NCI-H460 (cell line): ENCODE measurements around the gene DAB2IP. TPM values are rescaled to one million over a fixed set of nuclear protein-coding genes. Genes with fewer than 3 reads are reported as not detected.

Experiments used
- DNase-seq: peaks from one replicate; pipeline ENCODE4 v3.0.0-alpha.2; 2016; ENCODE audit warnings: low read depth; ENCODE audit errors: extremely low read depth
- total RNA-seq: library from RNA; depleted of rRNA; stranded (reverse); fragments of >200 nt; shearing (Covaris generic); gene quantifications from 2 replicates; pipeline ENCODE4 v1.2.3, GENCODE V29; 2014

The DAB2IP gene
- total RNA-seq, 1 experiment from 2014 or later = 3.8 TPM

DNA sequence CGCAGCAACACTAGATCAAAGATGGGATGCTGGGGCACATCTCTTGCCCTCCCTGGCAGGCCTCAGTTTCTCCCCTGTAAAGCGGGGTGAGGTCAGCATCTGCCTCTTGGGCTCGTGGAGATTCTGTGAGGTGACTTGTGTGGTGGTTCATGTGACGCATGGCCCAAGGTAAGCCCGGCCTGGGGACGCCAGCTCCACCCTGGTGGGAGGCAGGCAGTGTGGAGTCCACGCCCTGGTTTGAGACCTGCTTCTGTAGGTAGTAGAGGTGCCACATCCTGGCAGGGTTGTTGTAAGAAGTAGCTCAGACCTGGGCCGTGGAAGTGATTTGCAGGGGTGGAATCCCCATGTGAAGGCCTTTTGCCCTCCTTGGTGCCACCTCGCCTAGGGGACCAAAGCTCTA lies 101.5 kb downstream of the DAB2IP start:
- no peak for DNase-seq

DNA sequence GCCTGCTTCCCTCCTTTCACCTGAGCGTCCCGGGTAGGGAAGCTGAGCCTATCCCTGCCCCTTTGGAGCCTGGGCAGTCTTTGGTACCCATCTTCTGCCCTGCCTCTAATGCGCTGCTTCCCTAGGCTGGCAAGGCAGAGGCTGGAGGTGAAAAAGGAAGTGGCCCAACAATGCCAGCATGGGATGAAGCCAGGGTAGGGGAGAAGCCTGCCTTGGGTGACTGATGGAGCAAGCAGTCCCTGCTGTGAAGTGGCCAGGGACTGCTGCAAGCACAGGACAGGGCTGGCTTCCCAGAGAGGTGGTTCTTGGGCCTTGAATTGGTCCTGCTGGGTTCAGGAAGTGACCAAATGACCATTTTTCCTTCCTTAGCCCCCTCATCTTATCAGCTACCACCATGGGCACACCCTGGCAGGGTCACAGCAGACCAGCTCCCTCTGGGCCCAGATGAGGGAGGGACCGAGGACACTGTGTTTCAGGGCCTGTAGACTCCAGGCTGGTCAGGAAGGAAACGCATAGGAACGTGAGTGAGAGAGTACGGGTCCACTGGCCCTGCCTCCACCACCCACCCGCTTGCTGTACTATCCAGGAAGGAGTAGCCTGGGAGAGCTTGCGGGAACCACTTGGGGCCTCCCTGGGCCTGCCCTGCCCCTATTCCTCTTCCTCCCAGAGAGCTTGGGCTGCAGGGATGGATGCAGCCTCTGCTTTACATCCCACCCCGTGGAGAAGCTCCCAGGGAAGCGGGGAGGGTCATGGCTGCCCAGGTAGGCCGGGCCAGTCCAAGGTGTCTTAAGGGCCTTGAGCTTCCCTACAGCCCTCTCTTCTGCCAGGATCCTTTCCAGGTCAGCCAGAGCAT lies 102.6 kb downstream of the DAB2IP start:
- DNase-seq = no peak

DNA sequence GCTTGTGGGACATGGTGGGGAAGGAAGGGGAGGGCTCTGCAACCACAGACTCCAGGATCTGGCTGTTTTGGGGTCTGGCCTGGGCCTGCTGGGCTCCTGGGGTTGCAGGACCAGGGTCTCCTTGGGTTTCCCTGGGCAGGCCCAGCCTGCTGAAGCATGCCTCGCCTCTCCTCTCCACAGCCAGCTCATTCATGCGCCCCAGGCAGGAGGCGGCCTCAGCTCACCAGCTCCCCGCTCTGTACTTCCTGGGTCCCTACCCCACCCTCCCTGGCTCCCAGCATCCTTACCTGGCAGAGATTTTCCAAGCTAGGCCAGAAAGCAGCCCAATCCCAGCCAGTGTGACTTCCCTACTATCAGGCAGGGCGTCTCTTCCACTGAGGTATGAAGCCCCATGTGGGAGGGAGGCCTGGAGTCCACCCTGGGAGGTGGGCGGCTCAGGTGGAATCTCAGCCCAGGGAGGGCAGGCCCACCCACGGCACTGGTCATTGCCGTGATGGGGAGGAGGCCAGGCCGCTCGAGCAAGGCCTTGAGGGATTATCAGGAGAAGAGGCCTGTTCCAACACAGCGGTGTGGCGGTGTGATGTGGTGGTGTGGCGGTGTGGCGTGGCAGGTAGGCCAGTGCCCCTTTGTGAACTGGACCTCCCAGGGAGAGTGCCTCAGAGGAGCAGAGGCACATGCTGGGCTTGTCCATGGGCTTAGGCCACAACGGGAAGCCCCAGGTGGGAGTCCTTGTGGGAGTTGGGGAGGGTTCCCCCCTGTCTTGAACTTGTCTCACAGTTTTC lies 103.4 kb downstream of the DAB2IP start:
- DNase-seq = no peak

DNA sequence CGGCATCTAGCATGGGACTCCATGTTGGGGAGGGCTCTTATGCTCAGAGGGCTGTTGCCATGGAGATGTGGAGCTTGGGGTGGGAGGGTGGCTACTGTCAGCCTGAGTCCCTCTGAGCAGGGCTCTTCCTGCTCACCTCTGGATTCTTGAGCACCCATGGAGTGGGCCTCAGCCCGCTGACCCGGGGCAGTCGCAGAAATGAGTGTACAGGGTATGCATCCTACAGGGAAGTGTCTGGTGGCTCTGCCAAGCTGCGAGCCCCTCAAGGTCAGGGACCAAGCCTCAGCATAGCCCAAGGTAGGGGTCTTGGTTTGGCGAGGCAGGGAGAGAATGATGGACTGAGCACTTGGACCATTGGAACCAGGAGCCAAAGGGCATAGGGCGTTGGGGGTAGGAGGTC lies 104.1 kb downstream of the DAB2IP start:
- no peak for DNase-seq

DNA sequence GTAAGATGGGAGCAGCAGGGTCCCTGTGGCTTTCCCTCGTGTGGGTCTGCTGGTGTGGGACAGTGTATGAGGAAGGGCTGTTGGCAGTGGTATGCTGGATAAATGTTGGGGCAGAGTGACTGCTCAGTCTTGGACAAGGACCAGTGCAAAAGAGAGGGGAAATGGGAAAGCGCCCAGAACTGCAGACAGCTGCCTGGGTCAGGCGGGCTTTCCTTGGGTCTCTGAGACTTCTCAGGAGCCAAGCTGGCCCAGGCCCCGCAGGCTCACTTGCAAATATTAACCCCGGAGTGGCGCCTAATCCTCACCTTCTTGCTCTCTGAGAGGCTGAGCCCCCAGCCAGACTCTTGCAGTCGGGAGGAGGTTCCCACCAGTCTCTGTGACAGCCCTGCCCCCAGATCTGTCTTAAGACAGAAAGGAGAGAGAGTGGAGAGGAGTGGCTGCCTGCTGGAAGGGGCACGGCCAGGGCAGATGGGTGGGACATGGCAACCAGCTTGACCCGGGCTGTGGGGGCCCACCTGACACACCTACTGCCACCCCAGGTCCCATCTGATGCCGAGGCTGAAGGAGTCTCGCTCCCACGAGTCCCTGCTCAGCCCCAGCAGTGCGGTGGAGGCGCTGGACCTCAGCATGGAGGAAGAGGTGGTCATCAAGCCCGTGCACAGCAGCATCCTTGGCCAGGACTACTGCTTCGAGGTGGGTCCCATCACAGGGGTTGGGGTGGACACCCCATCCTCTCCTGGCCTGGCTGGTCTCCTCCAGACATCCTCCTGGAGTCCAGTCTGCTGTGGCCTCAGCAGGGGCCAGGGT lies 105.2 kb downstream of the DAB2IP start:
- no peak for DNase-seq

DNA sequence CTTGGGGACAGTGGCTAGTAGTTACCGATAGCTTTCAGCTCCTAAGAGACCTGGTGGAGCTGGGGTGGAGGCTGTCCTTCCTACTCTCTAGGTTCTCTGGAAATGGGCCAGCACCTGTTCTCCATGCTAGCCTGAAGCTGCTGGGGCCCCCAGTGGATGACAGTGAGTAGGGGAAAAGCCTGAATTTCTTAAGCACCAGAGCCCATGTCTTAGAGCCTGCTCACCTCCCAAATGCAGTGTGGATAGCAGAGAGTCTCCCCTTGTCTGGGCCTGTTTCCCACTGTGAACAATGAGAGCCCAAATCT lies 105.8 kb downstream of the DAB2IP start:
- DNase-seq = no peak

DNA sequence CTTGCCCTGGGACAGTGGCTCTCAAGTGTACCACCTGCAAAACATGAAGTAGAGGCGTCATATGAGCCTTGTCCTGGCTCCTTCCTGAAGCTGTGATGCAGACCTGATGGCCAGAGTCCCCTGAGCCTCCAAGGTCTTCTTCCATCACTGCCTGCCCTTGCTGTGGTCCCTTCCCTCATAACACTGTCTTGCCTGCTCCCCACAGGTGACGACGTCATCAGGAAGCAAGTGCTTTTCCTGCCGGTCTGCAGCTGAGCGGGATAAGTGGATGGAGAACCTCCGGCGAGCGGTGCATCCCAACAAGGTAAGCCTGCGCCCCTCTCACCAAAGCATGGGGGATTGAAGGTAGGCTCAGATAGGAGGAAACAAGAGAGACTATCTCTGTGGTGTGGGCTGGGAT lies 107.3 kb downstream of the DAB2IP start:
- no peak for DNase-seq

DNA sequence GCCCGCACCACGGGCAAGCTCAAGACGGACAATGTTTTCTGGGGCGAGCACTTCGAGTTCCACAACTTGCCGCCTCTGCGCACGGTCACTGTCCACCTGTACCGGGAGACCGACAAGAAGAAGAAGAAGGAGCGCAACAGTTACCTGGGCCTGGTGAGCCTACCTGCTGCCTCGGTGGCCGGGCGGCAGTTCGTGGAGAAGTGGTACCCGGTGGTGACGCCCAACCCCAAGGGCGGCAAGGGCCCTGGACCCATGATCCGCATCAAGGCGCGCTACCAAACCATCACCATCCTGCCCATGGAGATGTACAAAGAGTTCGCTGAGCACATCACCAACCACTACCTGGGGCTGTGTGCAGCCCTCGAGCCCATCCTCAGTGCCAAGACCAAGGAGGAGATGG lies 108.6 kb downstream of the DAB2IP start:
- no peak for DNase-seq

DNA sequence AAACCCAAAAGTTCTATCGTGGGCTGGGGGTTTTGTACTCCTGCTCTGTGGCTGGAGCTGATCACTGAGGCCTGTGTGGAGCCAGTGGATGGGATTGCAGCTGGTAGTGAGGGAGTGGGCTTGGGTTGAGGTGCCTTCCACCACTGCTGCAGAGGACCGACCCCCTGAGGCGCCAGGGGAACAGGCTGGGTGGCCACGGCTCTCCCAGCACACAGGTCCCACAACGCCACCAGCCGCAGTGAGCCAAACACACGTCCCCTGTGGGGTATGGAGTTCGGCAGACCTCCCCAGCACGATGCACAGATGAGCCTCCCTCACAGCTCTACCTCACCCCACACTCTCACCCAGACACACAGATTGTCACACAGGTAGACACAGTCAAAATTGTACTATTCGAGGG lies 109.1 kb downstream of the DAB2IP start:
- no peak for DNase-seq

DNA sequence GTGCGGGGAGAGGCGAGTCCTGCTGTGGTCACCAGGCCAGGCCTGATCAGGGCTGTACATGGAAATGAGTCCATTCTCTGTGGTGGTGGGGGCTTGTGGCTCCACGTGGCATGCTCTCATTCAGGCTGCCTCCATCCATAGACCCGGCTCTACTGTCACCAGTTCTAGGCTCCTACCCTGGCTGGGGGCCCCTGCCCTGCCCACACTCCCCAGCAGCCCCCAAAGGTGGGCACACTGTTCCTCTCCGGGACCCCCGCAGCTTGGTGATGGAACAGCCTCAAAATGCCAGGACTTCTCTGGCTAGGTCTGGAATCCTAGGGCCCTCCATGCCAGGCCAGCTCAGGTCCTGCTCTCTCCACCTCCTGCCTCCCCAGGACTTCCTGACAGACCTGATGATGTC lies 111.7 kb downstream of the DAB2IP start:
- DNase-seq = no peak

DNA sequence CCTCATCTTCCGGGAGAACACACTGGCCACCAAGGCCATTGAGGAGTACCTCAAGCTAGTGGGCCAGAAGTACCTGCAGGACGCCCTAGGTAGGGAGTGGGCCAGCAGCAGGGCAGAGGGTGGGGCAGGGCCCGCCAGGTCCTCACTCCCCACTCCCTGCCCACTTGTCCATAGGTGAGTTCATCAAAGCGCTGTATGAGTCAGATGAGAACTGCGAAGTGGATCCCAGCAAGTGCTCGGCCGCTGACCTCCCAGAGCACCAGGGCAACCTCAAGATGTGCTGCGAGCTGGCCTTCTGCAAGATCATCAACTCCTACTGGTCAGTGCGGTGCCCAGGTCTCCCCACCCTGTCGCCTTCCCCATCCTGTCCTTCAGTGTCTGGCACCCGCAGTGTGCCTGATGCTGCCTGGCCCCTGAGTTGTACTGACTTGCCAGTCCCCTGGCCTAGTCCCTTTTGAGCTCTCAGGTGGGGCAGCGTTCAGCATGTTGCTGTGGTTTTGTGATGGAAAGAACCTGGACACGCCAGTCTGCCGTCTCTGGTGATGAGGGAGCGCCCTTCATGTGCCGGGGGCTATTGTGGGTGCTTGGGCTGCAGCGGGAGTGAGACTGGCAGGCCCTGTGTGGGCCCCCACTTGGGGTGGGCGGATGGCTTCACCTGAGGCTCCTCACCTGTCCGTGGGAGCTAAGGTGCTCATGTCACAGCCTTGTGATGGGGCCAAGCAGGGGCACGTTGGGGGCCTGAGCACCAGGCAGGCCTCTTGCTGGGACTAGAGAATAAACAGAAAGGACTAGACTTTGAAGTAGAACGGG lies 112.3 kb downstream of the DAB2IP start:
- no peak for DNase-seq

DNA sequence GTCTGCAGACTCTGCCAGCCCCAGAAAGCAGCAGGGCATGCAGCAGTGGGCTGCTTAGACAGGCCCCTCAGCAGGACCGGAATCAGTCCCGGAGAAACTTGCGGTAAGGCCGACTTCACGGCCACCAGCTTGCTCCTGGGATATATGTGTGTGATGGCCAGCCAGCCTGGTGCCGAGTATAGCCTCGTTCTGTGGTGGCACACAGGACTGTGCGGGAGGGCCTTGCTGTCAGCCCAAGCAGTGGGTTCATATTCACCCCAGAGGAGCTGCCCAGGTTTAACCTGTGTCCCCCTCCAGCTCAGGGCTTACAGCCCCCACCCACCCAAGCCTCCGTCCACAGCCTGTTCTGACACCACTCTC lies 112.9 kb downstream of the DAB2IP start:
- DNase-seq = no peak

DNA sequence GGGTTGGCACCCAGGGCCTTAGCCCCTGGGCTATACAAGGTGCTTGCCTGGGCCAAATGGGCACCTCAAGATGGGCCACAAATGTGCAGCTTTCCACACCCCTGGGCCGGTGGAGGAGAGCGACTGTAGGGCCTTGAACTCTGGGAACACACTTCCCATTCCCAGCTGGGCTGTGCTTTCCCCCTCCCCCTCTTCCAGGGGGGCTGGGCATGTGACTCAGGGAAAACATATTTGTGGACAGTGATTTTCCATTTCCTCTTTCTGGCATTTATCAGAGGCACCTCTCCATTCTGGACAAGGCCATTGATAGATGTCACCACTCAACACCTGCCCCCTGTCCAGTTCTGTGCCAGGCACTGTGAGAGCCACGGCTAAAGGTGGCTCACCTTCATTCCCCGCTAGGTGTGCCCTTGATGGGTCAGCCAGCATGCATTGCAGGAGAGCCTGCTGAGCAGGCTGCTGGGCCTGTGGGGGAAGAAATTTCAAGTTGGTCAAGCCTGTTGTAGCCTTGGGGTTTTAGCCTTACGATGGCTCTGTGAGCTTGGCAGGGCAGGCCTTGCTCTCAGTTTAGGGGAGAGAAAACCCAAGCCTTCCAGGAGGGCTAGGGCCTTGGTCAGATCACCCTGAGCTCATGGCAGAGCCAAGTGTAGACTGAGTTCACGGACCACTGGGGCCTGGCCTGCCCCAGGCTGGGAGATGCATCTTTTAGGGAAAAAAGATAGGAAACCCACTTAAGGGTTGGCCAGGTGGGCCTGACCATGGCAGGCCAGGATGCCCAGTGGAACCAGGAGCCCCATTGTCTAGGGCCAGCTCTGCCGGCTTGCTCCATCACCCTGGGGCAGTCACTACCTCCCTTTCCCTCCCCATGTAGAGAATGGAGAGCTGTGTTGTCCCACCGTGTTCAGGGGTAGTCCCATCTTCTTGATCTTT lies 113.9 kb downstream of the DAB2IP start:
- no peak for DNase-seq

DNA sequence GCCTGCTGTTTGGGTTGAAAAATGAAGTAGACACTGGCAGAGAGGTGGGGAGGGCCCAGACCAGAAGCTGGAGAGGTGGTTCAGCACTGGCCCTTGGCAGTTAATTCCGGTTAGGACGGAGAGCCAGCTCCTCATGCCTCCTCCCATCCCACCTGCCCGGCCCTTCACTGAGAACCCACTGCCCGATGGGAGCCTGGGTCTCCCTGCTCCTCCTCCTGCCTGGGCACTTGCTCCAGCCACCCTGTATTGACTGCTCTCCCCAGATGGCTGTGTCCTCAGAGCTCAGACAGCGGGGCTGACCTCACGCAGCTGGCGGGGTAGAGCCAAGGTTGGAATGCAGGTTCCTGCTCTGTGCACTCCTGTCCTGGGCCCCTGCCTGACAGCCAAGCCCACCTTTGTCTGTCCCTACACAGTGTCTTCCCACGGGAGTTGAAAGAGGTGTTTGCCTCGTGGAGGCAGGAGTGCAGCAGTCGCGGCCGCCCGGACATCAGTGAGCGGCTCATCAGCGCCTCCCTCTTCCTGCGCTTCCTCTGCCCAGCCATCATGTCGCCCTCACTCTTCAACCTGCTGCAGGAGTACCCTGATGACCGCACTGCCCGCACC lies 114.7 kb downstream of the DAB2IP start:
- no peak for DNase-seq

DNA sequence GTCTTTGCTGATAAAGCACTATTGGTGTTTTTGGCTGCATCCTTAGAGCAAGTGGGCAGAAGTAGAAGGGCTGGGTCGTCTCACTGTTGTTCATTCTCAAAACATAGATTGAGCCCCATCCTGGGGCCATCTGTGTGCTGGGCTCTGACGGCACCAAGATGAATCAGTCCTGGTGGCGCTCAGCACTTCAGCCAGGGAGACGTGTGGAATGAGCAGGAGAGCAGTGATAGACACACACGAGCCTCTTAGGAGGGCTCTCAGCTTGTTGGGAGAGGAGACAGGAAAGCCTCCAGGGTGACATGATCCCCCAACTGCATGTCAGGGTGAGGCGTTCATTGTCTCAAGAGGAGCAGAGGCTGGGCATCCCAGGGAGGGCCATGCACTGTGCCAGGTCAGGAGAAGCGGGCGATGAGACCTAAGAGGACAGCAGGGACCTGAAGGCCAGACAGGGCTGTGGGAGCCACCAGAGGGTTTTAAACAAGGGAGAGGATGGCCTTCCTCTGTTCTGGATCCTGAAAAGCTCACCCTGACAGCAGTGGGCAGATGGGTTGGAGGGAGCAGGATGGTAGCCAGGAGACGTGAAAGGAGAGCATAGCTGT lies 115.8 kb downstream of the DAB2IP start:
- no peak for DNase-seq

DNA sequence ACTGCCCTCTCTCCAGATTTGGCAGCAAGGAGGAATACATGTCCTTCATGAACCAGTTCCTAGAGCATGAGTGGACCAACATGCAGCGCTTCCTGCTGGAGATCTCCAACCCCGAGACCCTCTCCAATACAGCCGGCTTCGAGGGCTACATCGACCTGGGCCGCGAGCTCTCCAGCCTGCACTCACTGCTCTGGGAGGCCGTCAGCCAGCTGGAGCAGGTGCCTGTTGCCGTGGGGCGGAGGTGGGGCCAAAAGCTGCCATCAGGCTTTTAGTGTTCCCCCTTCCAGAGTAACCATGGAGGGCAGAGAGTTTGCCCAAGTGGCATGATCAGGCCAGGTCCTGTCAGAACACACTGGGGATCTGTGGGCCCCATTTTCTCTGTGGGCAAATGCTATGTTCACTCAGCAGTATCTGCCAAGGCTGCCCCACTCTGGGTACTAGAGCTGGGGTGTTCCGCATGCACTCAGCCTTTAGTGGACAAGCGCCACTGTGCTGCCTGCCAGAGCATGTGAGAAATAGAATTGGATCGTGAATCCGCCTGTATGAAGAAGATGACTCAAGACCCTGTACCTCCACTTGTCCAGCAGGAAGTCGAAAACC lies 117.1 kb downstream of the DAB2IP start:
- no peak for DNase-seq

DNA sequence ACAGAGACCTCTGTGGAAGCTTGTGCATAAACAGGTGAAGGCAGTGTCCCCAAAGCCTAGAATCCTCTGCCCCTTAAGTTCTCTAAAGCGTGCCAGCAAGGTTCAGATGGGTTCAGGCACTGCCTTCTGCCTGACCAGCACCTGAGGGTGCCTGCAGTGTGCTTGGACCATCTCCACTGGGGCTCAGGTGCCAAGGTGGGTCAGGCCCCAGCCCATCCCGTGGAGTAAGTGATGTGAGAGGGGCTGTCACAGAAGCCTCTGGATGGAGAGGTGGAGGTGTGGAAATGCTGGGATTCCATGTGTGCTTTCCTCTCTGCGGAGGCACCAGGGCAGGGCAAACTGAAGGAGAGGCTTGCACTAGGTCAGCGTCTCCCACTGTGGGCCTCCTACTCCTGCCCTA lies 118.5 kb downstream of the DAB2IP start:
- DNase-seq = no peak
